Stimulated activated CD4-positive, alpha-beta T cell treated with anti-CD3 and anti-CD28 coated beads, TNF-alpha, amount 100 ng/mL, for 48 hours (primary cell): ENCODE measurements around the gene YPEL3.

ENCODE experiments used
- DNase-seq, 3 donors: peaks; one replicate each; pipeline ENCODE4 v3.0.0-alpha.2; 2020; ENCODE audit warnings: low read depth in 3 of 3

YPEL3 gene

DNA sequence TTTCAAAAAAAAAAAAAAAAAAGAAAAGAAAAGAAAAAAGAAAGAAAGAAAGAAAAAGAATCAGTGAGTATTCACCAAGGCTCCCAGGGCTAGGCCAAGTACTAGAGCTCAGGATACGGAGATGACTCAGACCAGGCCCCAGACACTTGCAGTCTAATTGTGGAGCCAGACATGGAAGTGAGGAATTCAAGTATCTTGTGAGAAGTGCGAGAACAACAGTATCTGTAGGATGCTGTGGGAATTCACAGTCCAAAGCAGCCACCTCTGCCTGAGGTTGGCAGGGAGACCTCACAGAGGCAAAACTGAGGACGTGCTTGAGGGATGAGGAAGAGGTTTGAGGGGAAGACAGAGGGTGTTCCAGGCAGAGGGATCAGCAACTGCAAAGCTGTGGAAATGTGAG lies 44.5 kb downstream of the YPEL3 start:
- no peak for DNase-seq

- no peak for DNase-seq
These were observed 46.1 kb downstream of the YPEL3 start for GRCh38 chr16:30049871-30050270.

- DNase-seq = no peak
These were observed 49.4 kb downstream of the YPEL3 start for GRCh38 chr16:30046588-30046987.

- no peak for DNase-seq
These were observed 49.8 kb downstream of the YPEL3 start for GRCh38 chr16:30046178-30046577.
